HepG2 (cell line): Measurements from ENCODE around the gene SLC25A11. TPM values are rescaled to one million over a fixed set of nuclear protein-coding genes. Genes with fewer than 3 reads are reported as not detected.

Source experiments
- ATAC-seq: fragments of 200-7000 bp; cut with Tn5 transposase; 3 replicates; pipeline ENCODE4 v1.9.1; 2020; ENCODE audit warnings: mild to moderate bottlenecking, moderate library complexity
- BruUV-seq: library from RNA; stranded (reverse); fragments of 400-500 nt; replicated peaks from 2 replicates; lab custom pipeline; 2021; lab: Mats Ljungman, UMichigan
- CTCF ChIA-PET: fragments of 300-600 bp; formaldehyde crosslinking; extraction: SDS; loops from one replicate; lab custom pipeline; 2021; ENCODE audit warnings: low total read pairs, inconsistent platforms, low intra/inter-chr PET ratio; lab: Yijun Ruan, JAX
- POLR2A ChIA-PET: fragments of 350-600 bp; sonication (Branson Sonifier 250); formaldehyde crosslinking; loops from one replicate; lab custom pipeline; 2020; ENCODE audit warnings: antibody characterized with exemption, inconsistent platforms; lab: Yijun Ruan, JAX
- DNase-seq: peaks from one replicate; pipeline ENCODE4 v3.0.0-alpha.2; 2015; ENCODE audit warnings: low spot score
- FAIRE-seq: peaks from 3 replicates; lab custom pipeline; 2011; peaks lifted over from hg19 to GRCh38; lab: Jason Lieb, UNC
- H2AFZ ChIP-seq: one replicate; pipeline ENCODE4 v1.6.1; 2011; ENCODE audit warnings: low read length, inconsistent platforms
- H3K27ac ChIP-seq: fragments of 300-600 bp; 3 replicates; pipeline ENCODE4 v1.8.0; 2011; ENCODE audit warnings: mixed run types, mild to moderate bottlenecking, mixed read lengths, low read length, inconsistent platforms; ENCODE audit not compliant: insufficient read depth; ENCODE audit errors: extremely low read length
- H3K27me3 ChIP-seq, 2 experiments: fragments of 200-600 bp in 1 of 2; 2 replicates in 1 of 2; 3 replicates in 1 of 2; pipeline versions ENCODE4 v1.6.0 to v1.8.0; 2011; ENCODE audit warnings: low read length in 2 of 2, mild to moderate bottlenecking in 2 of 2, moderate library complexity in 2 of 2, inconsistent platforms in 1 of 2; ENCODE audit not compliant: insufficient read depth in 2 of 2, control insufficient read depth in 1 of 2
- H3K36me3 ChIP-seq, 2 experiments: fragments of 200-600 bp in 1 of 2; replicated peaks in 1 of 2; 2 replicates in 1 of 2; 3 replicates in 1 of 2; pipeline versions ENCODE4 v1.5.1 to v1.8.0; 2011; ENCODE audit warnings: low read length in 2 of 2, inconsistent platforms in 1 of 2; ENCODE audit not compliant: insufficient read depth in 2 of 2, control insufficient read depth in 1 of 2
- H3K4me1 ChIP-seq: 2 replicates; pipeline ENCODE4 v1.5.1; 2012; ENCODE audit warnings: low read length, inconsistent platforms; ENCODE audit not compliant: insufficient read depth
- H3K4me2 ChIP-seq: 2 replicates; pipeline ENCODE4 v1.6.0; 2011; ENCODE audit warnings: low read depth, low read length, inconsistent platforms
- H3K4me3 ChIP-seq, 3 experiments: fragments of 200-600 bp in 1 of 3; sonication (generic), shearing (Covaris generic) in 1 of 3; replicated peaks in 1 of 3; 2 replicates each; pipeline ENCODE4 v1.5.1; 2011 to 2016; ENCODE audit warnings: low read length in 3 of 3, inconsistent platforms in 2 of 3, low read depth in 2 of 3, mild to moderate bottlenecking in 2 of 3, control low read depth in 1 of 3, mixed read lengths in 1 of 3; ENCODE audit not compliant: insufficient read depth in 1 of 3
- H3K79me2 ChIP-seq: one replicate; pipeline ENCODE4 v1.6.1; 2011; ENCODE audit warnings: low read length, inconsistent platforms; ENCODE audit not compliant: insufficient read depth
- H3K9ac ChIP-seq: 2 replicates; pipeline ENCODE4 v1.6.0; 2011; ENCODE audit warnings: mild to moderate bottlenecking, low read depth, low read length, inconsistent platforms; ENCODE audit not compliant: insufficient read depth
- H3K9me3 ChIP-seq: 2 replicates; pipeline ENCODE4 v1.5.1; 2012; ENCODE audit warnings: mild to moderate bottlenecking, low read length
- H4K20me1 ChIP-seq: 2 replicates; pipeline ENCODE4 v1.6.0; 2011; ENCODE audit warnings: inconsistent platforms, mild to moderate bottlenecking, low read length, moderate library complexity; ENCODE audit not compliant: insufficient read depth
- AGO1 ChIP-seq: fragments of 200-400 bp; formaldehyde crosslinking; IDR thresholded peaks from 2 replicates; pipeline ENCODE4 v1.6.1; 2017; ENCODE audit warnings: mild to moderate bottlenecking, low read depth, low read length, moderate library complexity; ENCODE audit not compliant: poor library complexity, severe bottlenecking
- HNRNPH1 ChIP-seq: fragments of 200-400 bp; formaldehyde crosslinking; optimal IDR thresholded peaks from 2 replicates; pipeline ENCODE3; 2017; ENCODE audit warnings: mild to moderate bottlenecking, low read depth, low read length
- POLR2G ChIP-seq: fragments of 200-400 bp; formaldehyde crosslinking; IDR thresholded peaks from 2 replicates; pipeline ENCODE4 v1.6.1; 2018; ENCODE audit warnings: mild to moderate bottlenecking, low read depth, low read length, moderate library complexity
- RBM22 ChIP-seq: fragments of 200-400 bp; formaldehyde crosslinking; optimal IDR thresholded peaks from 2 replicates; pipeline ENCODE3; 2017; ENCODE audit warnings: mild to moderate bottlenecking, low read length, moderate library complexity
- TERF1 ChIP-seq: sonication (generic); formaldehyde crosslinking; IDR thresholded peaks from 2 replicates; pipeline ENCODE4 v1.8.0; 2022; ENCODE audit warnings: mild to moderate bottlenecking, missing genetic modification reagents, moderate library complexity
- ZNF282 ChIP-seq: fragments of 450-650 bp; IDR thresholded peaks from 2 replicates; pipeline ENCODE4 v1.6.1; 2018; ENCODE audit not compliant: partially characterized antibody
- ZNF547 ChIP-seq: sonication (generic); formaldehyde crosslinking; IDR thresholded peaks from 2 replicates; pipeline ENCODE4 v1.5.1; 2020; ENCODE audit warnings: mild to moderate bottlenecking, missing genetic modification reagents
- ZZZ3 ChIP-seq: sonication (generic); formaldehyde crosslinking; IDR thresholded peaks from 2 replicates; pipeline ENCODE4 v1.4.0; 2020; ENCODE audit warnings: missing genetic modification reagents, mild to moderate bottlenecking, borderline replicate concordance
- WGBS: methylation state at CpG from one replicate; pipeline ENCODE4 v1.1.6; 2017; ENCODE audit warnings: low lambda C conversion rate; 5-methylcytosine and 5-hydroxymethylcytosine counted together
- in situ Hi-C: cut with HindIII; loops from 2 replicates; pipeline ENCODE4 v1.10.0; 2017; ENCODE audit warnings: low pct_unique_long_range_greater_than_20kb; ENCODE audit not compliant: extremely low pct_ligation_motif_present
- intact Hi-C: fragments of 100-400 bp; cut with micrococcal nuclease; formaldehyde crosslinking; loops from one replicate; pipeline ENCODE4 v1.10.0; 2022; ENCODE audit not compliant: unreplicated experiment
- polyA plus RNA-seq, 8 experiments: library from polyadenylated mRNA; depleted of rRNA in 3 of 8; stranded (reverse) in 7 of 8; unstranded in 1 of 8; fragments of >200 nt; fragmentation: Illumina TruSeq in 4 of 8; extraction: Trizol in 4 of 8; gene quantifications; 2 replicates each; pipeline versions ENCODE4 v1.2.1 to v1.2.3, GENCODE V29; 2011 to 2016; ENCODE audit warnings: low read depth in 4 of 8, missing spikeins in 1 of 8, mixed read lengths in 1 of 8; ENCODE audit not compliant: insufficient read depth in 1 of 8
- total RNA-seq, 5 experiments: library from RNA; depleted of rRNA; stranded (reverse); fragments of >200 nt; fragmentation: Illumina TruSeq; extraction: Trizol; gene quantifications; 2 replicates each; pipeline ENCODE4 v1.2.3, GENCODE V29; 2016; ENCODE audit warnings: low read depth in 1 of 5

The SLC25A11 gene
- total and polyA plus RNA-seq, 2 of the 13 experiments (the other 11 are each of a cell fraction or from before 2014, with no cell fraction given), result 35.4 to 47.2 TPM

GRCh38 chr17:4972322-4972721 is 32.5 kb upstream of the SLC25A11 start (continued):
- TF ChIP-seq ZZZ3, result no peak
- TF ChIP-seq POLR2G, result peak; percentile 59
- peak; percentile 71 for TF ChIP-seq RBM22
- TF ChIP-seq HNRNPH1, result peak; percentile 65
- peak; percentile 77 for TF ChIP-seq AGO1
- no peak for TF ChIP-seq ZNF282
- no peak for TF ChIP-seq ZNF547

- 94% methylated on average over 6 of the region's 6 CpGs for WGBS
- no peak for FAIRE-seq
- Histone ChIP-seq H3K27ac (no peak overlapping the region), H3K4me2 (no peak overlapping the region), H3K9ac (no peak overlapping the region), H3K9me3 (no peaks in the 10 kb centered on the region), H2AFZ (no peak overlapping the region), H3K4me3 (no peak overlapping the region), H3K4me1 (peaks cover 28% of the 10 kb centered on the region), H4K20me1 (no peaks in the 10 kb centered on the region), H3K36me3 (peaks cover 0 to 10% of the 10 kb centered on the region in 2 experiments; a peak in 4 of 5 replicates), H3K27me3 (no peaks in the 10 kb centered on the region; a peak in 1 of 5 replicates), H3K79me2 (peaks cover 21% of the 10 kb centered on the region)
- ATAC-seq, result no peak
- POLR2A ChIA-PET, result interaction anchor here (0.7 to 10.5 kb wide), 4 partner anchors 16 to 63 kb away, joined by 3 to 273 read pairs (median 90); partner anchors contain the start of genes CAMTA2, ENO3, INCA1 and PFN1
- no TSS peak for BruUV-seq
- no peak for TF ChIP-seq TERF1 (CRISPR knock-in tag)
- DNase-seq, result no peak
- CTCF ChIA-PET, result no interaction called here
- in situ Hi-C loops, result no loop called here
- intact Hi-C loops, result no loop called here
Measured at GRCh38 chr17:4971826-4972225, 32.0 kb upstream of the SLC25A11 start.
